Adrenal gland (tissue), 12 donors: Measurements from ENCODE around the gene RIMBP2. TPM values are rescaled to one million over a fixed set of nuclear protein-coding genes. Genes with fewer than 3 reads are reported as not detected.

Experiments
- DNase-seq, 7 donors: peaks; one replicate each; pipeline ENCODE4 v3.0.0-alpha.2; 2019 to 2020
- H3K27ac ChIP-seq, 5 donors: fragments of 200-600 bp; sonication (generic) in 4 of 5; 1 replicate in 3 of 5; 2 replicates in 2 of 5; pipeline versions ENCODE4 v1.5.1 to v1.8.0; 2016 to 2020; ENCODE audit warnings: mild to moderate bottlenecking in 1 of 5
- H3K27me3 ChIP-seq: fragments of 200-600 bp; 2 replicates; pipeline ENCODE4 v1.8.0; 2021
- H3K36me3 ChIP-seq, 2 donors: fragments of 200-600 bp; replicated peaks in 1 of 2; 1 replicate in 1 of 2; 2 replicates in 1 of 2; pipeline versions ENCODE4 v1.5.1 to v1.8.0; 2018 to 2022
- H3K4me1 ChIP-seq, 2 donors: fragments of 200-600 bp; replicated peaks in 1 of 2; 1 replicate in 1 of 2; 2 replicates in 1 of 2; pipeline versions ENCODE4 v1.5.1 to v1.8.0; 2018 to 2021
- H3K4me3 ChIP-seq, 4 donors: fragments of 200-600 bp; sonication (generic) in 3 of 4; one replicate each; pipeline ENCODE4 v1.5.1; 2016 to 2018
- H3K9me3 ChIP-seq, 3 donors: fragments of 200-600 bp; sonication (generic) in 1 of 3; replicated peaks in 1 of 3; 1 replicate in 2 of 3; 2 replicates in 1 of 3; pipeline versions ENCODE4 v1.5.1 to v1.8.0; 2016 to 2021
- POLR2A ChIP-seq, 2 donors: fragments of 450-650 bp; IDR thresholded peaks; one replicate each; pipeline ENCODE4 v1.6.1; 2017; ENCODE audit warnings: antibody characterized with exemption in 2 of 2, mild to moderate bottlenecking in 2 of 2, moderate library complexity in 1 of 2
- WGBS, 4 donors: extraction: QIAGEN DNeasy Blood & Tissue Kit in 2 of 4; methylation state at CpG; one replicate each; pipeline versions ENCODE4 v1.1.5 to v1.1.7; 2013 to 2017; 5-methylcytosine and 5-hydroxymethylcytosine counted together
- intact Hi-C, 2 donors: fragments of 100-400 bp; cut with DNase I; formaldehyde crosslinking; loops; one replicate each; pipeline versions ENCODE4 v1.14.1 to v1.15.0; 2022 to 2023
- polyA plus RNA-seq, 3 donors: library from polyadenylated mRNA; stranded (reverse); fragments of 200-250 nt in 2 of 3; fragments of 350-450 nt in 1 of 3; fragmentation: Illumina TruSeq in 1 of 3; extraction: RNeasy Lipid Tissue Mini Kit (QIAGEN cat#74804) in 1 of 3; gene quantifications; one replicate each; pipeline ENCODE4 v1.2.3, GENCODE V29; 2013 to 2014
- total RNA-seq, 9 donors: library from RNA; depleted of rRNA in 4 of 9; stranded (reverse); fragments of >200 nt in 4 of 9; fragments of 120-200 nt in 1 of 9; fragmentation: NEBNext Ultra II Directional in 1 of 9; extraction: Animal tissue kit (Norgen Biotek cat#: 25700) in 1 of 9; gene quantifications; one replicate each; pipeline versions ENCODE4 v1.1.0 to v1.2.4, GENCODE V29; 2013 to 2023
- TF ChIP-seq, protein P1 (sequence below), 6 experiments: fragments of 450-650 bp in 4 of 6; fragments of 200-600 bp in 2 of 6; sonication (generic) in 1 of 6; IDR thresholded peaks; 1 replicate in 5 of 6; 2 replicates in 1 of 6; pipeline versions ENCODE4 v1.5.1 to v1.8.0; 2016 to 2021; ENCODE audit warnings: antibody characterized with exemption in 6 of 6, mild to moderate bottlenecking in 2 of 6, moderate library complexity in 1 of 6
- donor health status: healthy with polysubstance abuse.
- donor health status: Bipolar disorder and iron deficiency.
- donor health status: DM: yes; HTN: yes; CAD: no.
- donor health status: DM: no; HTN: no; CAD: no.
- donor health status: DM: no; HTN: no; CAD: no.
- donor health status: DM: yes; HTN: yes; CAD: no.

The RIMBP2 gene
- total and polyA plus RNA-seq, 12 donors = 0.18 to 23.9 (median 6.3) TPM; not detected in 2

DNA sequence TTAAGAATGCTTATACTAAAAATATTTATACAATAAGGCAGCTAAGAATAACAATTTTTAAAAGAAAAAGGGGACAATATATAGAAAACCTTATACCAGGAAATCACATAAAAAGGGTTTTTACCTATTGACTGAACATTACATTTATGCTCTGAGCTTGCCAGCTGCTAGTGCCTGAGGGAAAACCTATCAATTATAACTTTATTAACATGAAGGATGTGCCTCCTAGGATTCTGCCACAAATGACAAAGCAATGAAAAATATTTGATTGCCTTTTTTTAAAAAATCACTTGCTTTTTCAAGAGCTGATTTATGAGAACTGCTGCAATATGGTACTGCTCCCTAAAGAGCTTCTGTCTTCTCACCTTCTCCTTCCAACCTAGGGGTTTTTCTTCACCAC is 185.7 kb downstream of the RIMBP2 start:
- no peak for TF ChIP-seq POLR2A (IDR thresholded peaks at IDR 0.05)
- TF ChIP-seq, protein P1, sequence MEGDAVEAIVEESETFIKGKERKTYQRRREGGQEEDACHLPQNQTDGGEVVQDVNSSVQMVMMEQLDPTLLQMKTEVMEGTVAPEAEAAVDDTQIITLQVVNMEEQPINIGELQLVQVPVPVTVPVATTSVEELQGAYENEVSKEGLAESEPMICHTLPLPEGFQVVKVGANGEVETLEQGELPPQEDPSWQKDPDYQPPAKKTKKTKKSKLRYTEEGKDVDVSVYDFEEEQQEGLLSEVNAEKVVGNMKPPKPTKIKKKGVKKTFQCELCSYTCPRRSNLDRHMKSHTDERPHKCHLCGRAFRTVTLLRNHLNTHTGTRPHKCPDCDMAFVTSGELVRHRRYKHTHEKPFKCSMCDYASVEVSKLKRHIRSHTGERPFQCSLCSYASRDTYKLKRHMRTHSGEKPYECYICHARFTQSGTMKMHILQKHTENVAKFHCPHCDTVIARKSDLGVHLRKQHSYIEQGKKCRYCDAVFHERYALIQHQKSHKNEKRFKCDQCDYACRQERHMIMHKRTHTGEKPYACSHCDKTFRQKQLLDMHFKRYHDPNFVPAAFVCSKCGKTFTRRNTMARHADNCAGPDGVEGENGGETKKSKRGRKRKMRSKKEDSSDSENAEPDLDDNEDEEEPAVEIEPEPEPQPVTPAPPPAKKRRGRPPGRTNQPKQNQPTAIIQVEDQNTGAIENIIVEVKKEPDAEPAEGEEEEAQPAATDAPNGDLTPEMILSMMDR (IDR thresholded peaks at IDR 0.05) = no peak
- Histone ChIP-seq H3K9me3 (no peaks in the 10 kb centered on the region), H3K27ac (no peak overlapping the region)

DNA sequence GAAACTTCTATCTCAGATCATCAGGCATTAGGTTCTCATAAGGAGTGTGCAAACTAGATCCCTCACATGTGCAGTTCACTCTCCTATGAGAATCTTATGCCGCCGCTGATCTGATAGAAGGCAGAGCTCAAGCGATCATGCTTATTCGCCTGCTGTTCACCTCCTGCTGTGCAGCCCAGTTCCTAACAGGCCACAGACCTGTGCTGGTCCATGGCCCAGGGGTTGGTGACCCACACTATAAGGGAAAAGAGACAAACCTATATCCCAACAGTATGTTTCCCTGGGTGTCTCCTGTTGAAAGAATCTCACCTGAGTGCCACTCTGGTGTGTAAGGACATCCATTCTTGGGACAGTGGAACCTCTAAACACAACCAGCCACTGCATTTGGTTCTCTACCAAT is 186.3 kb downstream of the RIMBP2 start:
- Histone ChIP-seq H3K27ac (no peak overlapping the region), H3K4me3 (no peak overlapping the region), H3K27me3 (no peaks in the 10 kb centered on the region), H3K36me3 (no peaks in the 10 kb centered on the region), H3K9me3 (no peaks in the 10 kb centered on the region), H3K4me1 (no peaks in the 10 kb centered on the region)
- no peak for DNase-seq
- TF ChIP-seq, protein P1 (IDR thresholded peaks at IDR 0.05) = no peak
- no peak for TF ChIP-seq POLR2A (IDR thresholded peaks at IDR 0.05)
- intact Hi-C loops = no loop called here
- 79 to 100% (median 87%) methylated on average over 4 of the region's 4 CpGs for WGBS, 4 donors

More for the DNA sequence above, 185.7 kb downstream of the RIMBP2 start:
- Histone ChIP-seq H3K4me3 (no peak overlapping the region), H3K27me3 (no peaks in the 10 kb centered on the region), H3K36me3 (no peaks in the 10 kb centered on the region), H3K4me1 (no peaks in the 10 kb centered on the region)
- intact Hi-C loops = no loop called here
- DNase-seq = no peak

DNA sequence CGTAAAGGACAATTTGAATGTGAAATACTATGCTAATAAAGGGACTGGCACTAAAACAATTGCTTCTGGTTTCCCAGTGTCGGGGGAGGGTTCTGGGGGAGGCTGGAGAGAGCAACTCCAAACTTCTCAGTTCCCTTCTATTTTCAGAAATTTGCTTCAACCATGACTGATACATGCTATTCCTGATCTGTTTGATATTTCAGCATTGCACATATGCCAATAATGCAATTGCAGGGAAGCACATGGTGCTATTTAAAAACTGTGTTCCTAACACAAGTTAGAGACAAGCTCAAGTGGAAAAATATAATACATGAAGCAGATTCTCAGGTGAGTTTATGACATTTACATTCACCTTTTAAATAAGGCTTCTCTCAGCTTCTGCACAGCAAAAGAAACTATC is 188.9 kb downstream of the RIMBP2 start:
- WGBS, 4 donors = 27 to 50% (median 31%) methylated on average over 2 of the region's 2 CpGs
- Histone ChIP-seq H3K27ac (no peak overlapping the region), H3K4me3 (no peak overlapping the region), H3K36me3 (no peaks in the 10 kb centered on the region), H3K9me3 (no peaks in the 10 kb centered on the region), H3K27me3 (no peaks in the 10 kb centered on the region), H3K4me1 (no peaks in the 10 kb centered on the region)
- DNase-seq = no peak
- TF ChIP-seq, protein P1 (IDR thresholded peaks at IDR 0.05) = no peak
- TF ChIP-seq POLR2A (IDR thresholded peaks at IDR 0.05) = no peak
- intact Hi-C loops = no loop called here

DNA sequence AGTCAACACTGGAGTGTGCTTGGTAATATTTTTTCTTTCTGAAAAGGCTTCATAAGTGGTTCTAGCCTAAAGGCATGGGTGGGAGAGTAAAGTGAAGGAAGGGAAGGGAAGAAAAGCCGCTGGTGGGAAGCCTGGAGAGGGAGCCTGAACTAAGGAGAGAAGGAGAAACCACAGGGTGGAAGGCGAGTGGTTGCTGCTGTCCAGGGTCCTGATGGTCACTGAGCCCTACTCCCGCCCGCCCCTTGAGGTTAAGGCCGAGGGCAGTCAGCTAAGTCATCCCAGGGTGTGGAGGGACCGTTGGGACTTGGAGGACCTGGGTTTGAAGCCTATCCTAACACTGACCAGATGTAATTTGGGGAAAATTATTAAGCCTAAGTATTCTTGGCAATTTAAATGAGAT is 189.3 kb downstream of the RIMBP2 start:
- peak in 1 of 7 donors; percentile 2 for DNase-seq
- Histone ChIP-seq H3K4me3 (no peak overlapping the region), H3K9me3 (no peaks in the 10 kb centered on the region), H3K4me1 (no peaks in the 10 kb centered on the region), H3K27ac (no peak overlapping the region), H3K36me3 (no peaks in the 10 kb centered on the region), H3K27me3 (no peaks in the 10 kb centered on the region)
- intact Hi-C loops = no loop called here
- 7 to 14% (median 9%) methylated on average over 6 of the region's 6 CpGs for WGBS, 4 donors
- TF ChIP-seq, protein P1 (IDR thresholded peaks at IDR 0.05) = no peak
- no peak for TF ChIP-seq POLR2A (IDR thresholded peaks at IDR 0.05)
